ENCODE data around the gene CNOT4.

Gene CNOT4

GRCh38 chr7:135509839-135510591 is at the start of gene CNOT4:
Gene CNOT4 (minus strand): TSS chr7:135510102. CDS start chr7:135438331, 71,771 bp downstream.
- DNase-seq = peak; percentile 96

- no peak for DNase-seq
Observed at GRCh38 chr7:135558881-135559280, 49.0 kb upstream of the CNOT4 start.

GRCh38 chr7:135558337-135558767 is 48.5 kb upstream of the CNOT4 start:
- DNase-seq = peak; percentile 64

GRCh38 chr7:135557455-135558336 is 47.8 kb upstream of the CNOT4 start, which contains the start of gene NUP205:
Gene NUP205 (plus strand): TSS chr7:135557917. CDS start chr7:135557945, 28 bp downstream.
- peak; percentile 89 for DNase-seq

- no peak for DNase-seq
Observed at GRCh38 chr7:135553346-135553745, 43.4 kb upstream of the CNOT4 start.

GRCh38 chr7:135552148-135552547 is 42.2 kb upstream of the CNOT4 start:
- DNase-seq = no peak

GRCh38 chr7:135550196-135550595 is 40.3 kb upstream of the CNOT4 start:
- DNase-seq = no peak

- DNase-seq = no peak
Observed at GRCh38 chr7:135541029-135541428, 31.1 kb upstream of the CNOT4 start.

- DNase-seq = no peak
Observed at GRCh38 chr7:135539629-135540028, 29.7 kb upstream of the CNOT4 start.

GRCh38 chr7:135538376-135538775 is 28.5 kb upstream of the CNOT4 start:
- no peak for DNase-seq

- no peak for DNase-seq
Observed at GRCh38 chr7:135537905-135538304, 28.0 kb upstream of the CNOT4 start.

GRCh38 chr7:135537453-135537852 is 27.6 kb upstream of the CNOT4 start:
- DNase-seq = no peak

- no peak for DNase-seq
Observed at GRCh38 chr7:135536150-135536549, 26.2 kb upstream of the CNOT4 start.

GRCh38 chr7:135527025-135527424 is 17.1 kb upstream of the CNOT4 start:
- DNase-seq = no peak

GRCh38 chr7:135525426-135525825 is 15.5 kb upstream of the CNOT4 start:
- DNase-seq = no peak

GRCh38 chr7:135523146-135523545 is 13.2 kb upstream of the CNOT4 start:
- no peak for DNase-seq

- no peak for DNase-seq
Observed at GRCh38 chr7:135522509-135522908, 12.6 kb upstream of the CNOT4 start.

GRCh38 chr7:135519871-135520270 is 10.0 kb upstream of the CNOT4 start:
- no peak for DNase-seq

- DNase-seq = peak; percentile 80
Observed at GRCh38 chr7:135519233-135519688, 9.4 kb upstream of the CNOT4 start.

GRCh38 chr7:135518748-135519147 is 8.8 kb upstream of the CNOT4 start:
- DNase-seq = no peak

GRCh38 chr7:135517060-135517459 is 7.2 kb upstream of the CNOT4 start:
- DNase-seq = no peak

GRCh38 chr7:135514856-135515255 is 5.0 kb upstream of the CNOT4 start:
- no peak for DNase-seq

- DNase-seq = peak; percentile 37
Observed at GRCh38 chr7:135512135-135512887, 2.4 kb upstream of the CNOT4 start.
